B cell (primary cell): ENCODE measurements around the gene PRSS8.

Experiments used
- CTCF ChIP-seq: fragments of 200-600 bp; IDR thresholded peaks from one replicate; pipeline ENCODE4 v1.8.0; 2022; ENCODE audit warnings: antibody characterized with exemption, mild to moderate bottlenecking
- EZH2 ChIP-seq: IDR thresholded peaks from 2 replicates; pipeline ENCODE4 v1.6.1; 2012; ENCODE audit warnings: borderline replicate concordance, low read depth, mild to moderate bottlenecking, moderate library complexity, low read length; ENCODE audit not compliant: insufficient read depth, poor library complexity, severe bottlenecking

GRCh38 chr16:31093132-31093703 is 42.3 kb downstream of the PRSS8 start:
- TF ChIP-seq CTCF (no peak), EZH2 (no peak)
